ENCODE results near the gene EXD3.
A peak's percentile ranks its signal among the peaks of the same experiment; 100 is the strongest.
"Not testable (repeated sequence)": the region's sequence is repeated elsewhere in the genome, so short reads cannot be mapped to it uniquely, and the experiment has no call there.

Gene EXD3

DNA sequence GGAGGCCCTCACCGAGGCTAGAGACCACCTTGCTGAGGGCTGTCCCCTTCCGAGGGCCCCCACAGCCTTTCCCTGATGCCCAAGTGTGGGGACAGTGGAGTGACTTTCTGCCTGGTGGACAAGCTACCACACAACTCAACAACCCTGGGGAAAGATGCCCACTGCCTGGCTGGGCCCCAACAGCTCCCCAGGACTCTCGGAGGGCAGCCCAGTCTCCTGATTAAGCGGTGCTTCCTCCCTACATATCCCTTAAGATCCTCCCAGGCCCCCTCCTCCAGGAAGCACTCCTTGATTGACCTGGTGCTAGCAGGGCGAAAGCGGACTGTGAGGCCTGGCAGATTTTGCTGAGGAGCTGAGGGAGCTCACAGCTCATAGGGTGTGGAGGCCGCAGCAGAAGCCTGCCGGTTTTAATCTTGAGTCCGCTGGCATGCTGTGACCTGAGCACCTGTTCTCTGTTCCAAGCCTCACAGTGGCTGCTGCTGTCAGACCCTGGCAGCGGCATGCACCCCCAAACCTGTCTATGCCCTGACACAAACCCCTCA, 34.0 kb upstream of the EXD3 start:
- peaks cover 4% of the 10 kb centered on the region for H3K36me3 ChIP-seq (ENCODE audit: control insufficient read depth, low read depth, low read length)
- no peak overlapping the region for H3K9ac ChIP-seq (ENCODE audit: low read length)
- H3K27ac ChIP-seq (ENCODE audit: low read length), result no peak overlapping the region
- no peaks in the 10 kb centered on the region for H3K27me3 ChIP-seq (ENCODE audit: control insufficient read depth, insufficient read depth, low read length)
- H3K4me1 ChIP-seq (ENCODE audit: control insufficient read depth, low read depth, low read length), result peaks cover 6% of the 10 kb centered on the region
- no peaks in the 10 kb centered on the region for H3K9me3 ChIP-seq (ENCODE audit: control insufficient read depth, low read depth, low read length)
- no peak overlapping the region for H3K4me3 ChIP-seq (ENCODE audit: low read length)

- Histone ChIP-seq H3K27me3 (ENCODE audit: control insufficient read depth, insufficient read depth, low read length) (no peaks in the 10 kb centered on the region), H3K9me3 (ENCODE audit: control insufficient read depth, low read depth, low read length) (no peaks in the 10 kb centered on the region), H3K36me3 (ENCODE audit: control insufficient read depth, low read depth, low read length) (peaks cover 4% of the 10 kb centered on the region), H3K4me3 (ENCODE audit: low read length) (no peak overlapping the region), H3K27ac (ENCODE audit: low read length) (no peak overlapping the region), H3K4me1 (ENCODE audit: control insufficient read depth, low read depth, low read length) (peaks cover 6% of the 10 kb centered on the region), H3K9ac (ENCODE audit: low read length) (no peak overlapping the region)
Observed at GRCh38 chr9:137456061-137456863, 33.3 kb upstream of the EXD3 start.

GRCh38 chr9:137455359-137455991, 32.5 kb upstream of the EXD3 start:
- Histone ChIP-seq H3K27me3 (ENCODE audit: control insufficient read depth, insufficient read depth, low read length) (no peaks in the 10 kb centered on the region), H3K9ac (ENCODE audit: low read length) (no peak overlapping the region), H3K9me3 (ENCODE audit: control insufficient read depth, low read depth, low read length) (no peaks in the 10 kb centered on the region), H3K27ac (ENCODE audit: low read length) (no peak overlapping the region), H3K36me3 (ENCODE audit: control insufficient read depth, low read depth, low read length) (peaks cover 4% of the 10 kb centered on the region), H3K4me3 (ENCODE audit: low read length) (no peak overlapping the region), H3K4me1 (ENCODE audit: control insufficient read depth, low read depth, low read length) (peaks cover 6% of the 10 kb centered on the region)

GRCh38 chr9:137454597-137455358, 31.8 kb upstream of the EXD3 start:
- no peak overlapping the region for H3K27ac ChIP-seq (ENCODE audit: low read length)
- H3K27me3 ChIP-seq (ENCODE audit: control insufficient read depth, insufficient read depth, low read length), result no peaks in the 10 kb centered on the region
- H3K9ac ChIP-seq (ENCODE audit: low read length), result peak overlapping the region; percentile 7
- H3K4me3 ChIP-seq (ENCODE audit: low read length), result peak overlapping the region; percentile 54
- peaks cover 4% of the 10 kb centered on the region for H3K36me3 ChIP-seq (ENCODE audit: control insufficient read depth, low read depth, low read length)
- H3K4me1 ChIP-seq (ENCODE audit: control insufficient read depth, low read depth, low read length), result peaks cover 6% of the 10 kb centered on the region
- H3K9me3 ChIP-seq (ENCODE audit: control insufficient read depth, low read depth, low read length), result no peaks in the 10 kb centered on the region

- Histone ChIP-seq H3K4me3 (ENCODE audit: low read length) (peak overlapping the region; percentile 54), H3K36me3 (ENCODE audit: control insufficient read depth, low read depth, low read length) (peaks cover 4% of the 10 kb centered on the region), H3K9ac (ENCODE audit: low read length) (peak overlapping the region; percentile 7), H3K9me3 (ENCODE audit: control insufficient read depth, low read depth, low read length) (no peaks in the 10 kb centered on the region), H3K27me3 (ENCODE audit: control insufficient read depth, insufficient read depth, low read length) (no peaks in the 10 kb centered on the region), H3K27ac (ENCODE audit: low read length) (no peak overlapping the region), H3K4me1 (ENCODE audit: control insufficient read depth, low read depth, low read length) (peaks cover 6% of the 10 kb centered on the region)
Observed at GRCh38 chr9:137454145-137454596, 31.2 kb upstream of the EXD3 start.

GRCh38 chr9:137453643-137454081, 30.7 kb upstream of the EXD3 start:
- no peaks in the 10 kb centered on the region for H3K9me3 ChIP-seq (ENCODE audit: control insufficient read depth, low read depth, low read length)
- H3K9ac ChIP-seq (ENCODE audit: low read length), result no peak overlapping the region
- no peaks in the 10 kb centered on the region for H3K27me3 ChIP-seq (ENCODE audit: control insufficient read depth, insufficient read depth, low read length)
- peaks cover 4% of the 10 kb centered on the region for H3K36me3 ChIP-seq (ENCODE audit: control insufficient read depth, low read depth, low read length)
- H3K4me1 ChIP-seq (ENCODE audit: control insufficient read depth, low read depth, low read length), result peaks cover 6% of the 10 kb centered on the region
- H3K27ac ChIP-seq (ENCODE audit: low read length), result no peak overlapping the region
- H3K4me3 ChIP-seq (ENCODE audit: low read length), result peak overlapping the region; percentile 55

DNA sequence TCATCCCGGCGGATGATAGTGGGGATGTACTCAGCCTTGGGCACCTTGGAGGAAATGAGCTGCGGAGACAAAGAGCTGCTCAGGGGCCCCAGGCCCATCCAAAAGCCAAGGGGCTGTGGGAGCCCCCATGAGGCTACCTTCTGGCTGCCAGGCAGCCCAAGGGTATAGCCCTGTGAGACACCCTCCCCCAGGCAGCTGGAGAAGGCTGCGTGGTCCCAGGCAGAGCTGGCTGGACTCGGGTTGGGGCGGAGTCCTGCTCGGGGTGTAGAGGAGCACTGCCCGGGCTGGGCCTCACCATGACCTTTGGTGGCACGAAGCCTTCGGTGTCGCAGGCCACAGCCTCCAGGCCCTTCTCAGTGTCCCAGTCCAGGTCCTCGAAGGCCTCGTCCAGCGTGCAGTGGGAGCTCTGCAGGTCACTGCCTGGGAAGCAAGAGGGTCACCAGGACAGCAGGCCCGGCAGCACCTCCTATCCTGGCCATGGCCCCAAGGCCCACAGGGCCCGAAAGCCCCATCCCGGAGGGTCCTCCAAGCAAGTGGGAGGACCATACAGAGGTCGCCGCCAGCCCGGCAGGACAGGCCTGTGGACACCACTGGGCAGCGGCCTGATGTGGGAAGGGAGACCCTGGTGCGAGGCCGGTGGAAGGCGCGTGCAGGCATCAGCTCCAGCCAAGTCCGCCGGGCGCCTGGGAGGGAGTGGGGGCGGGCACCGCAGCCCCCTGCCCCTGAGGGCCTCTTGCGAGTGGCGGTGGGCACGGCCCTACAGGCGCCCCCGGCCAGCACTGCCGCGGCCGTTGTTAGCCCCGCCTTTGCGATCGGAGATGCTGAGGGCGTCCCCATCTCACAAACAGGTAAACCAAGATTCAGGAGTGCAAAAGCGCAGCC, 30.0 kb upstream of the EXD3 start:
- H3K4me3 ChIP-seq (ENCODE audit: low read length), result peak overlapping the region; percentile 55
- no peak overlapping the region for H3K9ac ChIP-seq (ENCODE audit: low read length)
- H3K27ac ChIP-seq (ENCODE audit: low read length), result no peak overlapping the region
- H3K4me1 ChIP-seq (ENCODE audit: control insufficient read depth, low read depth, low read length), result peaks cover 6% of the 10 kb centered on the region
- no peaks in the 10 kb centered on the region for H3K27me3 ChIP-seq (ENCODE audit: control insufficient read depth, insufficient read depth, low read length)
- no peaks in the 10 kb centered on the region for H3K9me3 ChIP-seq (ENCODE audit: control insufficient read depth, low read depth, low read length)
- peaks cover 4% of the 10 kb centered on the region for H3K36me3 ChIP-seq (ENCODE audit: control insufficient read depth, low read depth, low read length)

DNA sequence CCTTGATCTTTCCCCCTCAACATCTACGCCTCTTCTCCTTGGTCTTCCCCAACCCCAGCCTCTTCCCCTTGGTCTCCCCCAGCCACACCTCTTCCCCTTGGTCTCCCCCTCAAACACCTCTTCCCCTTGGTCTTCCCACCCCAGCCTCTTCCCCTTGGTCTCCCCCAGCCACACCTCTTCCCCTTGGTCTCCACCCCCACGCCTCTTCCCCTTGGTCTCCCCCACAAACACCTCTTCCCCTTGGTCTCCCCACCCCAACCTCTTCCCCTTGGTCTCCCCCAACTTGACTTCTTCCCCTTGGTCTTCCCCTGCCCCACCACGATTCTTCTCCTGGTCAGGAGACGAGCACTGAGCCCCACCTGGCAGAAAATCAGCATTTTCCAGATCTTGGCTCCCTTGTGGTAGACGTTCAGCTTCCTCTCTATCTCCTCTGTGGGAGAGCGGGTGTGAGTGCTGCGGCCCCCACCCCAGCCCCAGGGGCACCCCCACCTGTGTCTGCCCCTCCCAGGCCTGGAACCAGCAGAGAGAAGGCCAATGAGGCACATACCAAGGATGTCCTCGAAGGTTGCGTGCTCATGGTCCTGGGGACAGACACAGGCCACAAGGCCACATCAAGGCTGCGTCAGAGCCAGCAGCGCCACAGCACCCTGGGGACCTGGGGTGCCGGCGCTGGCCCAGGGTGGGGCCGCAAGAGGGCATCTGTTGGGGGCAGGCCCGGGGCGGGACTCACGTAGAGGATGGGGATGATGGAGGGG, 29.2 kb upstream of the EXD3 start:
- H3K9ac ChIP-seq (ENCODE audit: low read length), result no peak overlapping the region
- H3K27me3 ChIP-seq (ENCODE audit: control insufficient read depth, insufficient read depth, low read length), result no peaks in the 10 kb centered on the region
- no peaks in the 10 kb centered on the region for H3K9me3 ChIP-seq (ENCODE audit: control insufficient read depth, low read depth, low read length)
- no peak overlapping the region for H3K27ac ChIP-seq (ENCODE audit: low read length)
- H3K4me3 ChIP-seq (ENCODE audit: low read length), result no peak overlapping the region
- peaks cover 6% of the 10 kb centered on the region for H3K4me1 ChIP-seq (ENCODE audit: control insufficient read depth, low read depth, low read length)
- peaks cover 4% of the 10 kb centered on the region for H3K36me3 ChIP-seq (ENCODE audit: control insufficient read depth, low read depth, low read length)

GRCh38 chr9:137451264-137452005, 28.5 kb upstream of the EXD3 start:
- not testable (repeated sequence) for H3K4me3 ChIP-seq (ENCODE audit: low read length)

More at GRCh38 chr9:137451264-137452005, 28.5 kb upstream of the EXD3 start:
- H3K27me3 ChIP-seq (ENCODE audit: control insufficient read depth, insufficient read depth, low read length); H3K36me3 ChIP-seq (ENCODE audit: control insufficient read depth, low read depth, low read length); H3K9me3 ChIP-seq (ENCODE audit: control insufficient read depth, low read depth, low read length); H3K9ac ChIP-seq (ENCODE audit: low read length); H3K4me1 ChIP-seq (ENCODE audit: control insufficient read depth, low read depth, low read length); H3K27ac ChIP-seq (ENCODE audit: low read length): not testable (repeated sequence)
